Measurements from ENCODE around the gene FAM3A. TPM values are rescaled to one million over a fixed set of nuclear protein-coding genes. Genes with fewer than 3 reads are reported as not detected.

Gene FAM3A
- total and polyA plus RNA-seq, 12 donors = 13.5 to 115 (median 55.6) TPM

DNA sequence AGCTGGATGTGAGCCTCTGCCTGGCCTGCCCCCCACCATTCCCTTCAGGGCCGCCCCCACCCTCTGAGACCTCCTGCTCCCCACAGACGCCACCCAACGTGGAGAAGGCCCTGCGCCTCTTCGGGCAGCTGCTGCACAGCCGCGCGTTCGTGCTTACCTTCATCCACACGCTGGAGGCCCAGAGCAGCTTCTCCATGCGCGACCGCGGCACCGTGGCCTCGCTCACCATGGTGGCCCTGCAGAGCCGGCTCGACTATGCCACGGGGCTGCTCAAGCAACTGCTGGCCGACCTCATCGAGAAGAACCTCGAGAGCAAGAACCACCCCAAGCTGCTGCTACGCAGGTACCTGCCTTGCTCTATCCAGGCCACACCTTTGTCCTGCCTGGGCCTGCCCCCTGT is 47.8 kb downstream of the FAM3A start:
- WGBS, 4 donors = 92 to 100% (median 94%) methylated on average over 5 to 23 of the region's 23 CpGs; no CpG with 5 or more reads in 1 of the 4 donors
- Histone ChIP-seq H3K9me3 (replicated peaks in 1 of 3) (no peaks in the 10 kb centered on the region), H3K36me3 (replicated peaks in 1 of 2) (peaks cover 0 to 76% of the 10 kb centered on the region in 2 donors), H3K27me3 (no peaks in the 10 kb centered on the region), H3K27ac (no peak overlapping the region), H3K4me3 (no peak overlapping the region), H3K4me1 (replicated peaks in 1 of 2) (no peaks in the 10 kb centered on the region)
- TF ChIP-seq POLR2A (IDR thresholded peaks at IDR 0.05) = no peak
- TF ChIP-seq, protein P1, sequence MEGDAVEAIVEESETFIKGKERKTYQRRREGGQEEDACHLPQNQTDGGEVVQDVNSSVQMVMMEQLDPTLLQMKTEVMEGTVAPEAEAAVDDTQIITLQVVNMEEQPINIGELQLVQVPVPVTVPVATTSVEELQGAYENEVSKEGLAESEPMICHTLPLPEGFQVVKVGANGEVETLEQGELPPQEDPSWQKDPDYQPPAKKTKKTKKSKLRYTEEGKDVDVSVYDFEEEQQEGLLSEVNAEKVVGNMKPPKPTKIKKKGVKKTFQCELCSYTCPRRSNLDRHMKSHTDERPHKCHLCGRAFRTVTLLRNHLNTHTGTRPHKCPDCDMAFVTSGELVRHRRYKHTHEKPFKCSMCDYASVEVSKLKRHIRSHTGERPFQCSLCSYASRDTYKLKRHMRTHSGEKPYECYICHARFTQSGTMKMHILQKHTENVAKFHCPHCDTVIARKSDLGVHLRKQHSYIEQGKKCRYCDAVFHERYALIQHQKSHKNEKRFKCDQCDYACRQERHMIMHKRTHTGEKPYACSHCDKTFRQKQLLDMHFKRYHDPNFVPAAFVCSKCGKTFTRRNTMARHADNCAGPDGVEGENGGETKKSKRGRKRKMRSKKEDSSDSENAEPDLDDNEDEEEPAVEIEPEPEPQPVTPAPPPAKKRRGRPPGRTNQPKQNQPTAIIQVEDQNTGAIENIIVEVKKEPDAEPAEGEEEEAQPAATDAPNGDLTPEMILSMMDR (IDR thresholded peaks at IDR 0.05) = no peak
- intact Hi-C loops (cut with DNase I) = no loop called here
- DNase-seq = no peak

DNA sequence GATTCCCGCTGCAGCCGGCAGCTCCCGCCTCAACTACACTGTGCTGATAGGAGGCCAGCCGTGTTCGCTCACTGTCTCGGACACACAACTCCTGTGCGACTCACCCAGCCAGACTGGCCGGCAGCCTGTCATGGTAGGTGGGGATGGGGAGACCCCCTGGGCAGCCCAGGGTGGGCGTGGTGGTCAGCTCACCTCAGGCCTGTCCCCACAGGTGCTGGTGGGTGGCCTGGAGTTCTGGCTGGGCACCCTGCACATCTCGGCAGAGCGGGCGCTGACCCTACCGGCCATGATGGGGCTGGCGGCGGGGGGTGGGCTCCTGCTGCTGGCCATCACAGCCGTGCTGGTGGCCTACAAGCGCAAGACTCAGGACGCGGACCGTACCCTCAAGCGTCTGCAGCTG is 48.5 kb downstream of the FAM3A start:
- Histone ChIP-seq H3K9me3 (replicated peaks in 1 of 3) (no peaks in the 10 kb centered on the region), H3K4me1 (replicated peaks in 1 of 2) (no peaks in the 10 kb centered on the region), H3K4me3 (no peak overlapping the region), H3K27ac (no peak overlapping the region), H3K36me3 (replicated peaks in 1 of 2) (peaks cover 0 to 76% of the 10 kb centered on the region in 2 donors), H3K27me3 (no peaks in the 10 kb centered on the region)
- intact Hi-C loops (cut with DNase I) = no loop called here
- no peak for TF ChIP-seq POLR2A (IDR thresholded peaks at IDR 0.05)
- TF ChIP-seq, protein P1 (IDR thresholded peaks at IDR 0.05) = no peak
- 94 to 100% (median 95%) methylated on average over 6 to 21 of the region's 21 CpGs for WGBS, 4 donors
- no peak for DNase-seq

DNA sequence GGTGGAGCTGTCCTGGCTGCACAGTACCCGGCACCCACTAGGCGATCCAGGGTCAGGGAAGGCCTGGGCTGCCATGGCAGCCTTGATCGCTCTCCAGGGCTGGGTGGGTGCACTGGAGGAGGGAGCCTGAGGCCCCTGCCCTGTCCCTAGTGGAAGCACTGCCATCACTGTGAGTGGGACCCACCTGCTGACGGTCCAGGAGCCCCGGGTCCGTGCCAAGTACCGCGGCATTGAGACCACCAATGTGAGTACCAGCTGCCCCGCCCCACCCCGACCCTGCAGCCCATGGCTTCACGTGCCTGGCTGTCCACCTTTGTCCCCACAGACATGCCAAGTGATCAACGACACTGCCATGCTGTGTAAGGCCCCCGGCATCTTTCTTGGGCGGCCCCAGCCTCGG is 49.1 kb downstream of the FAM3A start:
- DNase-seq = no peak
- WGBS, 4 donors = 85 to 100% (median 96%) methylated on average over 2 to 15 of the region's 15 CpGs; no CpG with 5 or more reads in 1 of the 4 donors
- H3K27me3 ChIP-seq = no peaks in the 10 kb centered on the region
- no peak overlapping the region for H3K27ac ChIP-seq
- no peaks in the 10 kb centered on the region for H3K4me1 ChIP-seq (replicated peaks in 1 of 2)
- no peak overlapping the region for H3K4me3 ChIP-seq
- TF ChIP-seq POLR2A (IDR thresholded peaks at IDR 0.05) = no peak
- TF ChIP-seq, protein P1 (IDR thresholded peaks at IDR 0.05) = no peak
- peaks cover 0 to 76% of the 10 kb centered on the region in 2 donors for H3K36me3 ChIP-seq (replicated peaks in 1 of 2)
- no peaks in the 10 kb centered on the region for H3K9me3 ChIP-seq (replicated peaks in 1 of 3)
- intact Hi-C loops (cut with DNase I) = no loop called here

DNA sequence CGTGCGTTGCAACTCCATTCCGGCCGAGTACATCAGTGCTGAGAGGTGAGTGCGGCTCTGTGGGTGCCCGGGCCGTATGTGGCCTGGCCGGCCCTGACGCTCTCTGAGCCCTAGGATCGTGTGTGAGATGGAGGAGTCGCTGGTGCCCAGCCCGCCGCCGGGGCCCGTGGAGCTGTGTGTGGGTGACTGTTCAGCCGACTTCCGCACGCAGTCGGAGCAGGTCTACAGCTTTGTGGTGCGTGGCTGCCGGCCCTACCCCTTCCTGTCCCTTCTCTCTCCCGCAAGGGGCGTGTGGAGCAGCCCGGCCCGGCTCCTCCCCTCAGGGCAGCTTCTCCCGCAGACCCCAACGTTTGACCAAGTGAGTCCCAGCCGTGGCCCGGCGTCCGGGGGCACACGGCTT is 50.0 kb downstream of the FAM3A start:
- Histone ChIP-seq H3K4me3 (no peak overlapping the region), H3K27ac (no peak overlapping the region), H3K36me3 (replicated peaks in 1 of 2) (peaks cover 0 to 69% of the 10 kb centered on the region in 2 donors), H3K27me3 (no peaks in the 10 kb centered on the region), H3K9me3 (replicated peaks in 1 of 3) (no peaks in the 10 kb centered on the region), H3K4me1 (replicated peaks in 1 of 2) (no peaks in the 10 kb centered on the region)
- WGBS, 4 donors = 88 to 94% (median 91%) methylated on average over 20 to 32 of the region's 32 CpGs; no CpG with 5 or more reads in 1 of the 4 donors
- intact Hi-C loops (cut with DNase I) = no loop called here
- TF ChIP-seq, protein P1 (IDR thresholded peaks at IDR 0.05) = no peak
- no peak for TF ChIP-seq POLR2A (IDR thresholded peaks at IDR 0.05)
- DNase-seq = no peak
